Chondrocyte (in vitro differentiated cells): ENCODE data around the gene SLC9A5. TPM values are rescaled to one million over a fixed set of nuclear protein-coding genes. Genes with fewer than 3 reads are reported as not detected.

Experiments
- DNase-seq: peaks from one replicate; pipeline ENCODE4 v3.0.0; 2021; ENCODE audit warnings: mixed read lengths, low spot score
- H3K27ac Mint-ChIP-seq: one replicate; pipeline ENCODE4 v1.8.0; 2021; ENCODE audit warnings: mild to moderate bottlenecking, moderate library complexity, mixed read lengths; ENCODE audit not compliant: unreplicated experiment
- H3K27me3 Mint-ChIP-seq: 2 replicates; pipeline ENCODE4 v1.8.0; 2021; ENCODE audit warnings: low read depth, mixed read lengths
- H3K36me3 Mint-ChIP-seq: 2 replicates; pipeline ENCODE4 v1.8.0; 2021; ENCODE audit warnings: low read depth, mixed read lengths
- H3K4me1 Mint-ChIP-seq: 2 replicates; pipeline ENCODE4 v1.8.0; 2021; ENCODE audit warnings: low read depth, mild to moderate bottlenecking, mixed read lengths
- H3K4me3 Mint-ChIP-seq: one replicate; pipeline ENCODE4 v1.8.0; 2021; ENCODE audit warnings: mild to moderate bottlenecking, moderate library complexity, mixed read lengths; ENCODE audit not compliant: unreplicated experiment
- H3K9me3 Mint-ChIP-seq: 2 replicates; pipeline ENCODE4 v1.8.0; 2021; ENCODE audit warnings: low read depth, mixed read lengths
- CTCF ChIP-seq: fragments of 200-600 bp; sonication (generic); IDR thresholded peaks from 2 replicates; pipeline ENCODE4 v1.5.0; 2021; ENCODE audit warnings: antibody characterized with exemption, mild to moderate bottlenecking, moderate library complexity
- total RNA-seq: library from RNA; stranded (reverse); gene quantifications from 3 replicates; pipeline ENCODE4 v1.2.1, GENCODE V29; 2021

The SLC9A5 gene
- total RNA-seq, 1 donor from 2014 or later: 3.0 TPM

- no peak overlapping the region for H3K27ac Mint-ChIP-seq
- H3K27me3 Mint-ChIP-seq: no peaks in the 10 kb centered on the region
- H3K4me3 Mint-ChIP-seq: no peak overlapping the region
- H3K9me3 Mint-ChIP-seq: no peaks in the 10 kb centered on the region
- no peak for DNase-seq
- peaks cover 13% of the 10 kb centered on the region for H3K4me1 Mint-ChIP-seq
- H3K36me3 Mint-ChIP-seq: peaks cover 2% of the 10 kb centered on the region
- no peak for TF ChIP-seq CTCF
These were observed 38.5 kb upstream of the SLC9A5 start for GRCh38 chr16:67210069-67210937.

GRCh38 chr16:67211674-67212073, 37.1 kb upstream of the SLC9A5 start:
- no peak for TF ChIP-seq CTCF
- no peak overlapping the region for H3K27ac Mint-ChIP-seq

GRCh38 chr16:67212766-67213165, 36.0 kb upstream of the SLC9A5 start:
- Mint-ChIP-seq H3K4me3 (no peak overlapping the region), H3K27ac (no peak overlapping the region), H3K36me3 (peaks cover 8% of the 10 kb centered on the region), H3K27me3 (no peaks in the 10 kb centered on the region), H3K4me1 (peaks cover 3% of the 10 kb centered on the region), H3K9me3 (no peaks in the 10 kb centered on the region)
- TF ChIP-seq CTCF: no peak
- no peak for DNase-seq

More at GRCh38 chr16:67211674-67212073, 37.1 kb upstream of the SLC9A5 start:
- DNase-seq: no peak
- Mint-ChIP-seq H3K4me1 (peaks cover 13% of the 10 kb centered on the region), H3K36me3 (peaks cover 3% of the 10 kb centered on the region), H3K4me3 (no peak overlapping the region), H3K9me3 (no peaks in the 10 kb centered on the region), H3K27me3 (no peaks in the 10 kb centered on the region)

GRCh38 chr16:67213197-67214019, 35.4 kb upstream of the SLC9A5 start:
- TF ChIP-seq CTCF: no peak
- Mint-ChIP-seq H3K27me3 (no peaks in the 10 kb centered on the region), H3K9me3 (no peaks in the 10 kb centered on the region), H3K36me3 (peaks cover 8% of the 10 kb centered on the region), H3K27ac (no peak overlapping the region), H3K4me1 (no peaks in the 10 kb centered on the region), H3K4me3 (no peak overlapping the region)
- DNase-seq: no peak

- Mint-ChIP-seq H3K27me3 (no peaks in the 10 kb centered on the region), H3K4me1 (no peaks in the 10 kb centered on the region), H3K27ac (no peak overlapping the region), H3K9me3 (no peaks in the 10 kb centered on the region), H3K36me3 (peaks cover 8% of the 10 kb centered on the region), H3K4me3 (no peak overlapping the region)
- TF ChIP-seq CTCF: no peak
- DNase-seq: no peak
These were observed 33.1 kb upstream of the SLC9A5 start for GRCh38 chr16:67215706-67216105.
